ENCODE data around the gene SORCS1.

DNA sequence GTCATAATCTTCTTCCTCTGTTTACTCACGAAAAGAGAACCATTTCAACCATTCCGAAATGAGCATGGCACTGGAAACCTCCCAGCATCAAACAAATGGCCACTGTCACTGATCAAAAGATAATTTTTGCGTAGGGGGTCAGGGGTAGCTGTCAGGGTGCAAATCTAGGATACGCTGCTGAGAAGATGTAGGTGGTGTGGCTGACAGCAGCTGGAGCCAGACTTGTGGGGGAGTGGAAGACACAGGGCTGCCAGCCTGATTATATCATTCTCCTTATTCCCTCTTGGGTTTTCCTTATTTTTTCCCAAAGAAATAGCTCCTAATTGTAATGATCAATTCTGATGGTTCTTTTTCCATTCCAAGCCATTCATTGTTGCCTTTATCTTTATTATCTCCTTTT is 266.1 kb downstream of the SORCS1 start:
- TF ChIP-seq, protein P1, sequence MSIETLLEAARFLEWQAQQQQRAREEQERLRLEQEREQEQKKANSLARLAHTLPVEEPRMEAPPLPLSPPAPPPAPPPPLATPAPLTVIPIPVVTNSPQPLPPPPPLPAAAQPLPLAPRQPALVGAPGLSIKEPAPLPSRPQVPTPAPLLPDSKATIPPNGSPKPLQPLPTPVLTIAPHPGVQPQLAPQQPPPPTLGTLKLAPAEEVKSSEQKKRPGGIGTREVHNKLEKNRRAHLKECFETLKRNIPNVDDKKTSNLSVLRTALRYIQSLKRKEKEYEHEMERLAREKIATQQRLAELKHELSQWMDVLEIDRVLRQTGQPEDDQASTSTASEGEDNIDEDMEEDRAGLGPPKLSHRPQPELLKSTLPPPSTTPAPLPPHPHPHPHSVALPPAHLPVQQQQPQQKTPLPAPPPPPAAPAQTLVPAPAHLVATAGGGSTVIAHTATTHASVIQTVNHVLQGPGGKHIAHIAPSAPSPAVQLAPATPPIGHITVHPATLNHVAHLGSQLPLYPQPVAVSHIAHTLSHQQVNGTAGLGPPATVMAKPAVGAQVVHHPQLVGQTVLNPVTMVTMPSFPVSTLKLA (IDR thresholded peaks at IDR 0.05), result no peak
- TF ChIP-seq CEBPB (IDR thresholded peaks at IDR 0.05; ENCODE audit: borderline replicate concordance, low read depth, low read length) (no peak), HDAC1 (CRISPR knock-in tag; IDR thresholded peaks at IDR 0.05) (no peak)
- TF ChIP-seq, protein P2, sequence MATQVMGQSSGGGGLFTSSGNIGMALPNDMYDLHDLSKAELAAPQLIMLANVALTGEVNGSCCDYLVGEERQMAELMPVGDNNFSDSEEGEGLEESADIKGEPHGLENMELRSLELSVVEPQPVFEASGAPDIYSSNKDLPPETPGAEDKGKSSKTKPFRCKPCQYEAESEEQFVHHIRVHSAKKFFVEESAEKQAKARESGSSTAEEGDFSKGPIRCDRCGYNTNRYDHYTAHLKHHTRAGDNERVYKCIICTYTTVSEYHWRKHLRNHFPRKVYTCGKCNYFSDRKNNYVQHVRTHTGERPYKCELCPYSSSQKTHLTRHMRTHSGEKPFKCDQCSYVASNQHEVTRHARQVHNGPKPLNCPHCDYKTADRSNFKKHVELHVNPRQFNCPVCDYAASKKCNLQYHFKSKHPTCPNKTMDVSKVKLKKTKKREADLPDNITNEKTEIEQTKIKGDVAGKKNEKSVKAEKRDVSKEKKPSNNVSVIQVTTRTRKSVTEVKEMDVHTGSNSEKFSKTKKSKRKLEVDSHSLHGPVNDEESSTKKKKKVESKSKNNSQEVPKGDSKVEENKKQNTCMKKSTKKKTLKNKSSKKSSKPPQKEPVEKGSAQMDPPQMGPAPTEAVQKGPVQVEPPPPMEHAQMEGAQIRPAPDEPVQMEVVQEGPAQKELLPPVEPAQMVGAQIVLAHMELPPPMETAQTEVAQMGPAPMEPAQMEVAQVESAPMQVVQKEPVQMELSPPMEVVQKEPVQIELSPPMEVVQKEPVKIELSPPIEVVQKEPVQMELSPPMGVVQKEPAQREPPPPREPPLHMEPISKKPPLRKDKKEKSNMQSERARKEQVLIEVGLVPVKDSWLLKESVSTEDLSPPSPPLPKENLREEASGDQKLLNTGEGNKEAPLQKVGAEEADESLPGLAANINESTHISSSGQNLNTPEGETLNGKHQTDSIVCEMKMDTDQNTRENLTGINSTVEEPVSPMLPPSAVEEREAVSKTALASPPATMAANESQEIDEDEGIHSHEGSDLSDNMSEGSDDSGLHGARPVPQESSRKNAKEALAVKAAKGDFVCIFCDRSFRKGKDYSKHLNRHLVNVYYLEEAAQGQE (IDR thresholded peaks at IDR 0.05; ENCODE audit: borderline replicate concordance in 1 of 2, low read depth in 1 of 2, low read length in 2 of 2), result no peak

All from HepG2 (cell line).